Uterus (tissue), 2 donors: ENCODE measurements around the gene DNAJC5G.

Experiments
- CTCF ChIP-seq, 4 experiments: fragments of 200-600 bp in 2 of 4; fragments of 450-650 bp in 2 of 4; sonication (generic) in 2 of 4; IDR thresholded peaks; one replicate each; pipeline ENCODE4 v1.5.1; 2016 to 2019; ENCODE audit warnings: antibody characterized with exemption in 4 of 4, mild to moderate bottlenecking in 2 of 4, moderate library complexity in 1 of 4
- POLR2A ChIP-seq, 2 donors: fragments of 450-650 bp; IDR thresholded peaks; one replicate each; pipeline ENCODE4 v1.6.1; 2016; ENCODE audit warnings: antibody characterized with exemption in 2 of 2, mild to moderate bottlenecking in 1 of 2, moderate library complexity in 1 of 2

DNA sequence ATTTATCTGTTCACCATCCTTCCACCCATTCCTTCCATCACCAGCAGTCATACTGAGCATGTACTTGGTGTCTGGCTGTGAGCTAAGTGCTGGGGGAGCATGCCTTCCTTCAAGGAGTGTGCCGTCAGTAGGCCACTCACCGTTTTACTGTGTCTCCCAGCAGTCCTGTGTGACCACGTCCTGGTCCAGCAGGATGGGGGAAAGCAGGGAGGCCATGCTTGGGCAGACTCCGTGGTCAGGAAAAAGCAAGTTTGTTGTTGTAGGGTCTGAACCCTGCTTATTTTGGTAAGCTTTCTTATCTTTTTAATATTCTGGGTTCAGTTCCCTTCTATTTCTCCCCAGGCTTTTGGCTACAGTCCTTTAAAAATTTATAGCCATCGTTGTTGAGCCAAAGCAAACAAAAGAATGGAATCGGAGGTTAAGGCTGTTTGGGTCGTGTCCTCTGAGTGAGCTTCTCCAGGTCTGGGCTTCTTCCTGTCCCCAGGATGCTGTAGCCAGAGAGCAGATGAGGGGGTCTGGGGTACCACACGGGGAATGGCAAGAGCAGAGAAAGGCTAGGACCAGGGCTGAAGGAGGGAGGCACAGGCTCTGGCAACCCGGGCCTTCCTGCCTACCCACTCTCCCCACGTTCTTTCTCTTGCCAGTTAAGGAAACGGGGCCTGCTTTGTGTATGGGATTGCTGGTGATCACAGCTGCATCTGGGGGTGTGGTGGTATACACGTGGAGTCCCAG lies 25.9 kb upstream of the DNAJC5G start:
- TF ChIP-seq CTCF (IDR thresholded peaks at IDR 0.05): no peak
- TF ChIP-seq POLR2A (IDR thresholded peaks at IDR 0.05): no peak
